K562 (cell line): ENCODE results near the gene NIM1K. TPM values are rescaled to one million over a fixed set of nuclear protein-coding genes. Genes with fewer than 3 reads are reported as not detected.

Experiments
- ATAC-seq: fragments of 200-7000 bp; cut with Tn5 transposase; 3 replicates; pipeline ENCODE4 v1.9.1; 2020; ENCODE audit warnings: moderate library complexity
- BruUV-seq: library from RNA; stranded (reverse); fragments of 400-500 nt; replicated peaks from 2 replicates; lab custom pipeline; 2021; lab: Mats Ljungman, UMichigan
- CTCF ChIA-PET: fragments of 300-600 bp; formaldehyde crosslinking; extraction: SDS; loops from one replicate; lab custom pipeline; 2021; ENCODE audit warnings: low intra/inter-chr PET ratio; lab: Yijun Ruan, JAX
- POLR2A ChIA-PET: fragments of 300-600, 350-650 bp; sonication (Branson Sonifier 250); formaldehyde crosslinking; extraction: SDS; loops from one replicate; lab custom pipeline; 2021; ENCODE audit warnings: antibody characterized with exemption, inconsistent platforms; lab: Yijun Ruan, JAX
- DNase-seq, 4 experiments: peaks; one replicate each; pipeline versions ENCODE4 v3.0.0 to v3.0.0-alpha.2; 2011 to 2018; ENCODE audit warnings: low spot score in 3 of 4, mixed read lengths in 3 of 4; ENCODE audit errors: extremely low read depth in 1 of 4
- FAIRE-seq: peaks from 2 replicates; lab custom pipeline; 2011; peaks lifted over from hg19 to GRCh38; lab: Jason Lieb, UNC
- H2AFZ ChIP-seq: 2 replicates; pipeline ENCODE4 v1.6.0; 2011; ENCODE audit warnings: low read depth, low read length, control low read depth, inconsistent platforms
- H3K27ac ChIP-seq: fragments of 200-600 bp; 3 replicates; pipeline ENCODE4 v1.8.0; 2011; ENCODE audit warnings: low read depth, mild to moderate bottlenecking, control low read depth, inconsistent platforms, low read length, moderate library complexity, mixed read lengths; ENCODE audit errors: extremely low read depth
- H3K27me3 ChIP-seq, 2 experiments: fragments of 300-600 bp in 1 of 2; 2 replicates in 1 of 2; 3 replicates in 1 of 2; pipeline versions ENCODE4 v1.6.0 to v1.8.0; 2011; ENCODE audit warnings: inconsistent platforms in 2 of 2, low read length in 2 of 2, mild to moderate bottlenecking in 1 of 2, mixed read lengths in 1 of 2, moderate library complexity in 1 of 2; ENCODE audit not compliant: control insufficient read depth in 2 of 2, insufficient read depth in 2 of 2
- H3K36me3 ChIP-seq: fragments of 300-600 bp; 3 replicates; pipeline ENCODE4 v1.8.0; 2011; ENCODE audit warnings: mild to moderate bottlenecking, low read length, inconsistent platforms; ENCODE audit not compliant: control insufficient read depth, insufficient read depth
- H3K4me1 ChIP-seq, 2 experiments: fragments of 200-600 bp in 1 of 2; replicated peaks in 1 of 2; 2 replicates in 1 of 2; 3 replicates in 1 of 2; pipeline versions ENCODE4 v1.5.1 to v1.8.0; 2011; ENCODE audit warnings: inconsistent platforms in 2 of 2, low read length in 2 of 2, mild to moderate bottlenecking in 1 of 2, mixed read lengths in 1 of 2, moderate library complexity in 1 of 2; ENCODE audit not compliant: control insufficient read depth in 2 of 2, insufficient read depth in 2 of 2
- H3K4me2 ChIP-seq: 2 replicates; pipeline ENCODE4 v1.6.1; 2011; ENCODE audit warnings: low read length, control low read depth, inconsistent platforms, mixed read lengths; ENCODE audit not compliant: insufficient read depth
- H3K4me3 ChIP-seq: fragments of 200-600 bp; sonication (generic), shearing (Covaris generic); 2 replicates; pipeline ENCODE4 v1.5.1; 2016; ENCODE audit warnings: control low read depth, inconsistent platforms
- H3K79me2 ChIP-seq: fragments of 200-600 bp; 3 replicates; pipeline ENCODE4 v1.8.0; 2011; ENCODE audit warnings: low read length, inconsistent platforms; ENCODE audit not compliant: control insufficient read depth, insufficient read depth
- H3K9ac ChIP-seq, 2 experiments: 2 replicates each; pipeline versions ENCODE4 v1.6.0 to v1.6.1; 2011; ENCODE audit warnings: low read depth in 2 of 2, low read length in 2 of 2, control low read depth in 1 of 2, inconsistent platforms in 1 of 2, mild to moderate bottlenecking in 1 of 2, mixed read lengths in 1 of 2; ENCODE audit not compliant: insufficient read depth in 1 of 2
- H3K9me1 ChIP-seq: one replicate; pipeline ENCODE4 v1.6.0; 2011; ENCODE audit warnings: inconsistent platforms, mild to moderate bottlenecking, low read length, moderate library complexity; ENCODE audit not compliant: control insufficient read depth, insufficient read depth
- H3K9me3 ChIP-seq: replicated peaks from 2 replicates; pipeline ENCODE4 v1.5.1; 2011; ENCODE audit warnings: low read depth, low read length, inconsistent platforms; ENCODE audit not compliant: control insufficient read depth, insufficient read depth
- H4K20me1 ChIP-seq: replicated peaks from 2 replicates; pipeline ENCODE4 v1.6.1; 2011; ENCODE audit warnings: low read length, inconsistent platforms, mixed read lengths; ENCODE audit not compliant: control insufficient read depth, insufficient read depth
- CTCF ChIP-seq, 3 experiments: IDR thresholded peaks in 2 of 3; conservative IDR thresholded peaks in 1 of 3; 2 replicates each; pipeline ENCODE4 v1.5.1; 2011 to 2012; ENCODE audit warnings: low read length in 3 of 3, mild to moderate bottlenecking in 3 of 3, control low read depth in 2 of 3, improper control_type of control experiment in 1 of 3, inconsistent platforms in 1 of 3, low read depth in 1 of 3, mixed read lengths in 1 of 3, moderate library complexity in 1 of 3; ENCODE audit not compliant: insufficient read depth in 2 of 3
- CTCFL ChIP-seq: IDR thresholded peaks from 2 replicates; pipeline ENCODE4 v1.6.1; 2011; ENCODE audit warnings: borderline replicate concordance, low read depth, mild to moderate bottlenecking, moderate library complexity, low read length; ENCODE audit not compliant: insufficient read depth, poor library complexity, severe bottlenecking
- DEAF1 ChIP-seq: fragments of 450-650 bp; formaldehyde crosslinking; IDR thresholded peaks from 2 replicates; pipeline ENCODE4 v1.4.0; 2020; ENCODE audit warnings: mild to moderate bottlenecking, moderate library complexity
- MEIS2 ChIP-seq: fragments of 450-650 bp; IDR thresholded peaks from 2 replicates; pipeline ENCODE4 v1.6.1; 2014; ENCODE audit warnings: mild to moderate bottlenecking; ENCODE audit not compliant: partially characterized antibody
- PHB ChIP-seq: fragments of 250-450 bp; sonication (Bioruptor Pico); IDR thresholded peaks from 2 replicates; pipeline ENCODE4 v1.5.0; 2021
- ZNF316 ChIP-seq: fragments of 450-650 bp; IDR thresholded peaks from 2 replicates; pipeline ENCODE4 v1.6.1; 2016
- WGBS: fragments of 100-300 bp; shearing (Covaris generic); methylation state at CpG from one replicate; pipeline ENCODE4 v1.1.6; 2016; ENCODE audit warnings: low coverage, mixed read lengths; ENCODE audit not compliant: insufficient coverage; ENCODE audit errors: missing lambda C conversion rate; 5-methylcytosine and 5-hydroxymethylcytosine counted together
- in situ Hi-C: fragments of 300-500 bp; cut with MboI; formaldehyde crosslinking; loops from 4 replicates; pipeline ENCODE4 v1.15.0; 2018; ENCODE audit warnings: inconsistent platforms, mixed read lengths
- intact Hi-C: fragments of 100-400 bp; cut with micrococcal nuclease; formaldehyde crosslinking; loops from 2 replicates; pipeline ENCODE4 v1.14.2; 2022
- polyA plus RNA-seq, 8 experiments: library from polyadenylated mRNA; depleted of rRNA in 4 of 8; stranded (reverse) in 5 of 8; unstranded in 3 of 8; fragments of >200 nt; fragmentation: Nextera tagmentation in 2 of 8; fragmentation: Illumina TruSeq in 1 of 8; extraction: Ambion mirVana in 2 of 8; extraction: Trizol in 1 of 8; gene quantifications; 2 replicates each; pipeline versions ENCODE4 v1.2.1 to v1.2.3, GENCODE V29; 2011 to 2014; ENCODE audit warnings: inconsistent platforms in 1 of 8, missing spikeins in 1 of 8
- total RNA-seq, 7 experiments: library from RNA; depleted of rRNA in 6 of 7; stranded (reverse); fragments of >200 nt in 6 of 7; fragmentation: Illumina TruSeq in 2 of 7; extraction: Trizol in 2 of 7; gene quantifications; 2 replicates each; pipeline versions ENCODE4 v1.2.1 to v1.2.3, GENCODE V29; 2011 to 2021; ENCODE audit warnings: low replicate concordance in 1 of 7

Gene NIM1K
- total and polyA plus RNA-seq, 9 of the 15 experiments (the other 6 are each of a cell fraction or from before 2014, with no cell fraction given), result 0.03 to 0.34 (median 0.08) TPM; not detected in 3

- Histone ChIP-seq H3K27me3 (no peaks in the 10 kb centered on the region), H3K4me2 (no peak overlapping the region), H3K36me3 (no peaks in the 10 kb centered on the region)
- FAIRE-seq, result no peak
- TF ChIP-seq PHB (CRISPR knock-in tag), result no peak
- TF ChIP-seq DEAF1 (CRISPR knock-in tag), result no peak
- peak; percentile 10 for TF ChIP-seq MEIS2
- peak; percentile 43; the same call in 1 of the 2 replicates for TF ChIP-seq ZNF316
- TF ChIP-seq, all 486 proteins: peak for 2
- Histone ChIP-seq H3K79me2 (no peaks in the 10 kb centered on the region), H4K20me1 (no peaks in the 10 kb centered on the region), H2AFZ (peak overlapping the region; percentile 34; the same call in 1 of the 2 replicates), H3K9ac (no peak overlapping the region), H3K4me3 (no peak overlapping the region), H3K4me1 (peaks cover 3 to 9% of the 10 kb centered on the region in 2 experiments; a peak in 3 of 5 replicates), H3K9me1 (no peaks in the 10 kb centered on the region), H3K27ac (no peak overlapping the region), H3K9me3 (no peaks in the 10 kb centered on the region)
- no TSS peak for BruUV-seq
- ATAC-seq, result no peak
- 60% methylated on average over 5 of the region's 5 CpGs for WGBS
- intact Hi-C loops (no loop called here), in situ Hi-C loops (no loop called here)
- ChIA-PET CTCF (no interaction called here), POLR2A (interaction anchor here (0.7 to 0.8 kb wide), 3 partner anchors 8 to 82 kb away, joined by 3 read pairs; no protein-coding TSS in a partner anchor)
- no peak for DNase-seq
Observed at GRCh38 chr5:43203373-43203772, 11.3 kb downstream of the NIM1K start.

- in situ Hi-C loops, result no loop called here
- Histone ChIP-seq H3K9me1 (no peaks in the 10 kb centered on the region), H3K27ac (no peak overlapping the region), H3K4me3 (no peak overlapping the region), H4K20me1 (no peaks in the 10 kb centered on the region), H3K4me1 (peaks cover 3 to 5% of the 10 kb centered on the region in 2 experiments; a peak in 3 of 5 replicates), H3K9ac (no peak overlapping the region), H3K9me3 (no peaks in the 10 kb centered on the region), H3K79me2 (no peaks in the 10 kb centered on the region), H2AFZ (no peak overlapping the region), H3K4me2 (no peak overlapping the region), H3K27me3 (no peaks in the 10 kb centered on the region), H3K36me3 (no peaks in the 10 kb centered on the region)
- TF ChIP-seq CTCF (IDR thresholded peaks at IDR 0.05 in 2 of 3, conservative IDR thresholded peaks at IDR 0.05 in 1 of 3; ENCODE audit: insufficient read depth in 2 of 3, low read depth in 1 of 3, low read length in 3 of 3) (0 out of 6 replicates have a peak, but pooled peaks of 1 of the 3 experiments have one; percentile 8), CTCFL (no peak)
- ChIA-PET CTCF (no interaction called here), POLR2A (no interaction called here)
- 62% methylated on average over 2 of the region's 2 CpGs for WGBS
- intact Hi-C loops, result no loop called here
- peak; percentile 64 for ATAC-seq
- BruUV-seq, result no TSS peak
- DNase-seq, result peak in 1 of 4 experiments; percentile 36
- no peak for FAIRE-seq
Observed at GRCh38 chr5:43204958-43205357, 12.9 kb downstream of the NIM1K start.
